GM21515 (cell line): ENCODE measurements around the gene RERE.

Experiments
- ATAC-seq: cut with Tn5 transposase; IDR thresholded peaks from one replicate; pipeline ENCODE4 v1.9.1; 2021; ENCODE audit not compliant: unreplicated experiment

RERE gene

GRCh38 chr1:8674481-8674880 lies 143.0 kb downstream of the RERE start:
- no peak for ATAC-seq

GRCh38 chr1:8671306-8671917 lies 146.0 kb downstream of the RERE start:
- ATAC-seq = no peak

- ATAC-seq = no peak
These were observed 147.0 kb downstream of the RERE start for GRCh38 chr1:8670371-8670818.

- no peak for ATAC-seq
These were observed 147.7 kb downstream of the RERE start for GRCh38 chr1:8669606-8670335.

GRCh38 chr1:8667869-8668594 lies 149.4 kb downstream of the RERE start:
- no peak for ATAC-seq

GRCh38 chr1:8666389-8667167 lies 150.9 kb downstream of the RERE start:
- no peak for ATAC-seq

- ATAC-seq = no peak
These were observed 151.6 kb downstream of the RERE start for GRCh38 chr1:8665833-8666232.

- ATAC-seq = no peak
These were observed 152.6 kb downstream of the RERE start for GRCh38 chr1:8664887-8665286.

- ATAC-seq = peak; percentile 61
These were observed 153.5 kb downstream of the RERE start for GRCh38 chr1:8663915-8664329.

GRCh38 chr1:8663090-8663802 lies 154.2 kb downstream of the RERE start:
- no peak for ATAC-seq

- ATAC-seq = no peak
These were observed 154.9 kb downstream of the RERE start for GRCh38 chr1:8662380-8663072.

- no peak for ATAC-seq
These were observed 156.0 kb downstream of the RERE start for GRCh38 chr1:8661185-8662110.

GRCh38 chr1:8660411-8660828 lies 157.0 kb downstream of the RERE start:
- ATAC-seq = no peak

- no peak for ATAC-seq
These were observed 157.8 kb downstream of the RERE start for GRCh38 chr1:8659593-8659992.

GRCh38 chr1:8653878-8654277 lies 163.6 kb downstream of the RERE start:
- ATAC-seq = no peak

GRCh38 chr1:8652467-8653046 lies 164.9 kb downstream of the RERE start:
- ATAC-seq = no peak

GRCh38 chr1:8651962-8652361 lies 165.5 kb downstream of the RERE start:
- no peak for ATAC-seq

GRCh38 chr1:8651236-8651890 lies 166.1 kb downstream of the RERE start:
- no peak for ATAC-seq
